T-cell (primary cell): ENCODE results near the gene SHROOM3. TPM values are rescaled to one million over a fixed set of nuclear protein-coding genes. Genes with fewer than 3 reads are reported as not detected.

Source experiments
- ATAC-seq, 4 experiments: fragments of 200-7000 bp in 3 of 4; fragments of 150-1000 bp in 1 of 4; cut with Tn5 transposase; replicated peaks in 1 of 4; 1 replicate in 3 of 4; 2 replicates in 1 of 4; pipeline ENCODE4 v1.10.0; 2021; ENCODE audit warnings: moderate library complexity in 3 of 4, mild to moderate bottlenecking in 2 of 4, moderate number of reproducible peaks in 1 of 4
- CTCF ChIA-PET, 2 donors: fragments of 300-600 bp; sonication (Branson Sonifier 250); formaldehyde crosslinking; loops; one replicate each; lab custom pipeline; 2022; ENCODE audit warnings: antibody characterized with exemption in 2 of 2; lab: Charles Lee
- POLR2A ChIA-PET, 2 donors: fragments of 300-600 bp; sonication (Branson Sonifier 250); formaldehyde crosslinking; loops; one replicate each; lab custom pipeline; 2022; ENCODE audit warnings: antibody characterized with exemption in 2 of 2; lab: Charles Lee
- DNase-seq, 35 experiments: peaks; one replicate each; pipeline versions ENCODE4 v3.0.0 to v3.0.0-alpha.2; 2013 to 2023
- H3K27ac ChIP-seq: one replicate; pipeline ENCODE4 v1.5.1; 2013; ENCODE audit warnings: low read length
- H3K27me3 ChIP-seq, 2 experiments: replicated peaks in 1 of 2; 1 replicate in 1 of 2; 2 replicates in 1 of 2; pipeline versions ENCODE4 v1.6.1 to v1.7.0; 2013; ENCODE audit warnings: low read length in 1 of 2, mixed read lengths in 1 of 2; ENCODE audit not compliant: control insufficient read depth in 2 of 2, insufficient read depth in 2 of 2; ENCODE audit errors: extremely low read depth in 1 of 2
- H3K36me3 ChIP-seq, 2 donors: 1 replicate in 1 of 2; 2 replicates in 1 of 2; pipeline versions ENCODE4 v1.6.1 to v1.7.0; 2013; ENCODE audit warnings: low read length in 1 of 2; ENCODE audit not compliant: control insufficient read depth in 2 of 2, insufficient read depth in 1 of 2; ENCODE audit errors: extremely low read depth in 1 of 2
- H3K4me1 ChIP-seq, 2 experiments: 1 replicate in 1 of 2; 2 replicates in 1 of 2; pipeline versions ENCODE4 v1.6.1 to v1.7.0; 2013; ENCODE audit warnings: low read length in 2 of 2, mixed read lengths in 1 of 2; ENCODE audit not compliant: insufficient read depth in 2 of 2, control insufficient read depth in 1 of 2; ENCODE audit errors: extremely low read depth in 1 of 2
- H3K4me3 ChIP-seq, 2 donors: 1 replicate in 1 of 2; 2 replicates in 1 of 2; pipeline versions ENCODE4 v1.5.1 to v1.7.0; 2013; ENCODE audit warnings: mild to moderate bottlenecking in 2 of 2, low read length in 1 of 2, moderate library complexity in 1 of 2; ENCODE audit not compliant: control insufficient read depth in 1 of 2; ENCODE audit errors: extremely low read depth in 1 of 2
- H3K9me3 ChIP-seq: 2 replicates; pipeline ENCODE4 v1.7.0; 2013
- H3K27ac Mint-ChIP-seq, 2 donors: one replicate each; pipeline ENCODE4 v1.8.0; 2020 to 2021; ENCODE audit warnings: mild to moderate bottlenecking in 2 of 2, mixed read lengths in 2 of 2
- H3K27me3 Mint-ChIP-seq, 2 donors: one replicate each; pipeline ENCODE4 v1.8.0; 2021 to 2022; ENCODE audit warnings: mixed read lengths in 2 of 2
- H3K36me3 Mint-ChIP-seq: one replicate; pipeline ENCODE4 v1.8.0; 2021; ENCODE audit warnings: mixed read lengths
- H3K4me1 Mint-ChIP-seq, 3 donors: one replicate each; pipeline ENCODE4 v1.8.0; 2020 to 2022; ENCODE audit warnings: mixed read lengths in 3 of 3, mild to moderate bottlenecking in 1 of 3
- H3K4me3 Mint-ChIP-seq, 3 donors: one replicate each; pipeline ENCODE4 v1.8.0; 2020 to 2022; ENCODE audit warnings: mild to moderate bottlenecking in 3 of 3, mixed read lengths in 3 of 3, moderate library complexity in 3 of 3
- H3K9me3 Mint-ChIP-seq, 3 donors: one replicate each; pipeline ENCODE4 v1.8.0; 2020 to 2022; ENCODE audit warnings: mixed read lengths in 3 of 3
- WGBS: methylation state at CpG from one replicate; pipeline ENCODE4 v1.1.5; 2013; ENCODE audit warnings: missing lambda C conversion rate; ENCODE audit not compliant: insufficient coverage; 5-methylcytosine and 5-hydroxymethylcytosine counted together
- total RNA-seq, 35 experiments: library from RNA in 6 of 35; stranded (reverse) in 6 of 35; fragments of 120-200 nt in 1 of 35; gene quantifications; one replicate each; pipeline versions ENCODE4 v1.2.1 to v1.2.4 and lab custom pipeline; 2013 to 2026

Gene SHROOM3
- total RNA-seq, 5 donors from 2014 or later (not counting 1 experiment from before 2014, with no cell fraction given), result 0.22 to 1.1 (median 0.33) TPM; not detected in 2

- ChIA-PET POLR2A (no interaction called here), CTCF (no interaction called here)
- 100% methylated on average over 4 of the region's 6 CpGs for WGBS
- DNase-seq (no peak), ATAC-seq (no peak)
- Histone ChIP-seq H3K27me3 (peaks cover 0 to 7% of the 10 kb centered on the region in 2 experiments), H3K9me3 (no peaks in the 10 kb centered on the region), H3K4me3 (no peak overlapping the region), H3K4me1 (no peaks in the 10 kb centered on the region), H3K36me3 (no peaks in the 10 kb centered on the region), H3K27ac (no peak overlapping the region)
- H3K27me3 Mint-ChIP-seq, result peaks cover 7 to 9% of the 10 kb centered on the region in 2 donors
- H3K4me1 Mint-ChIP-seq, result no peaks in the 10 kb centered on the region
- H3K4me3 Mint-ChIP-seq, result no peak overlapping the region
- no peak overlapping the region for H3K27ac Mint-ChIP-seq
- H3K9me3 Mint-ChIP-seq, result no peaks in the 10 kb centered on the region
- H3K36me3 Mint-ChIP-seq, result no peaks in the 10 kb centered on the region
Measured at GRCh38 chr4:76494871-76495590, 60.0 kb downstream of the SHROOM3 start.

- Mint-ChIP-seq H3K27ac (no peak overlapping the region), H3K36me3 (no peaks in the 10 kb centered on the region), H3K4me3 (no peak overlapping the region), H3K4me1 (no peaks in the 10 kb centered on the region), H3K27me3 (peaks cover 8 to 18% of the 10 kb centered on the region in 2 donors), H3K9me3 (no peaks in the 10 kb centered on the region)
- DNase-seq (no peak), ATAC-seq (no peak)
- CTCF ChIA-PET, result no interaction called here
- Histone ChIP-seq H3K27me3 (peaks cover 0 to 3% of the 10 kb centered on the region in 2 experiments), H3K36me3 (no peaks in the 10 kb centered on the region), H3K4me1 (no peaks in the 10 kb centered on the region), H3K27ac (no peak overlapping the region), H3K9me3 (no peaks in the 10 kb centered on the region), H3K4me3 (no peak overlapping the region)
- POLR2A ChIA-PET, result no interaction called here
- WGBS, result no CpG with 5 or more reads among the region's 3 CpGs
Measured at GRCh38 chr4:76498550-76498949, 63.5 kb downstream of the SHROOM3 start.

GRCh38 chr4:76499461-76499860 lies 64.4 kb downstream of the SHROOM3 start:
- H3K36me3 ChIP-seq, result no peaks in the 10 kb centered on the region
- 63% methylated on average over 3 of the region's 4 CpGs for WGBS
- no peaks in the 10 kb centered on the region for H3K9me3 ChIP-seq
- CTCF ChIA-PET, result no interaction called here
- Mint-ChIP-seq H3K9me3 (no peaks in the 10 kb centered on the region), H3K27me3 (peaks cover 8 to 15% of the 10 kb centered on the region in 2 donors), H3K4me1 (no peaks in the 10 kb centered on the region), H3K27ac (no peak overlapping the region), H3K36me3 (no peaks in the 10 kb centered on the region), H3K4me3 (no peak overlapping the region)
- peaks cover 0 to 3% of the 10 kb centered on the region in 2 experiments for H3K27me3 ChIP-seq
- ATAC-seq, result no peak
- H3K27ac ChIP-seq, result no peak overlapping the region
- POLR2A ChIA-PET, result interaction anchor here in 1 of 2 donors (0.7 kb wide), 1 partner anchor 32 kb away, joined by 3 read pairs; no protein-coding TSS in a partner anchor
- no peaks in the 10 kb centered on the region for H3K4me1 ChIP-seq
- DNase-seq, result no peak
- H3K4me3 ChIP-seq, result no peak overlapping the region

- no peak overlapping the region for H3K4me3 ChIP-seq
- Mint-ChIP-seq H3K27me3 (peaks cover 9 to 14% of the 10 kb centered on the region in 2 donors), H3K4me1 (no peaks in the 10 kb centered on the region), H3K36me3 (no peaks in the 10 kb centered on the region), H3K27ac (no peak overlapping the region), H3K4me3 (no peak overlapping the region), H3K9me3 (no peaks in the 10 kb centered on the region)
- H3K27ac ChIP-seq, result no peak overlapping the region
- ChIA-PET CTCF (interaction anchor here (0.6 to 3.8 kb wide), 4 partner anchors 322 to 485 kb away, joined by 3 to 38 read pairs (median 5); no protein-coding TSS in a partner anchor), POLR2A (no interaction called here)
- no peaks in the 10 kb centered on the region for H3K27me3 ChIP-seq
- no peak for ATAC-seq
- H3K9me3 ChIP-seq, result no peaks in the 10 kb centered on the region
- H3K4me1 ChIP-seq, result no peaks in the 10 kb centered on the region
- no peak for DNase-seq
- no peaks in the 10 kb centered on the region for H3K36me3 ChIP-seq
- WGBS, result no CpG with 5 or more reads among the region's 1 CpG
Measured at GRCh38 chr4:76502886-76503285, 67.9 kb downstream of the SHROOM3 start.

- POLR2A ChIA-PET, result interaction anchor here in 1 of 2 donors (0.6 kb wide), 1 partner anchor 1170 kb away, joined by 3 read pairs; no protein-coding TSS in a partner anchor
- no peaks in the 10 kb centered on the region for H3K4me1 Mint-ChIP-seq
- ATAC-seq, result no peak
Measured at GRCh38 chr4:76504613-76505465, 69.8 kb downstream of the SHROOM3 start.

GRCh38 chr4:76511947-76512346 lies 76.9 kb downstream of the SHROOM3 start:
- no peak overlapping the region for H3K27ac Mint-ChIP-seq
- Histone ChIP-seq H3K4me1 (no peaks in the 10 kb centered on the region), H3K27ac (no peak overlapping the region), H3K36me3 (no peaks in the 10 kb centered on the region), H3K9me3 (no peaks in the 10 kb centered on the region), H3K4me3 (no peak overlapping the region), H3K27me3 (no peaks in the 10 kb centered on the region)
- CTCF ChIA-PET, result interaction anchor here in 1 of 2 donors (2.0 kb wide), 1 partner anchor 691 kb away, joined by 6 read pairs; no protein-coding TSS in a partner anchor
- H3K4me1 Mint-ChIP-seq, result no peaks in the 10 kb centered on the region
- 89% methylated on average over 1 of the region's 1 CpG for WGBS
- H3K36me3 Mint-ChIP-seq, result no peaks in the 10 kb centered on the region
- no peak for ATAC-seq
- H3K9me3 Mint-ChIP-seq, result peaks cover 0 to 5% (median 0%) of the 10 kb centered on the region in 3 donors
- peaks cover 0 to 3% of the 10 kb centered on the region in 2 donors for H3K27me3 Mint-ChIP-seq
- POLR2A ChIA-PET, result no interaction called here
- H3K4me3 Mint-ChIP-seq, result no peak overlapping the region
- DNase-seq, result no peak

More at GRCh38 chr4:76504613-76505465, 69.8 kb downstream of the SHROOM3 start:
- Mint-ChIP-seq H3K36me3 (no peaks in the 10 kb centered on the region), H3K9me3 (no peaks in the 10 kb centered on the region), H3K27me3 (peaks cover 9 to 14% of the 10 kb centered on the region in 2 donors), H3K27ac (no peak overlapping the region), H3K4me3 (no peak overlapping the region)
- CTCF ChIA-PET, result interaction anchor here (0.5 to 3.8 kb wide), 14 partner anchors 11 to 700 kb away, joined by 3 to 38 read pairs (median 3); no protein-coding TSS in a partner anchor
- Histone ChIP-seq H3K36me3 (no peaks in the 10 kb centered on the region), H3K4me1 (no peaks in the 10 kb centered on the region), H3K4me3 (no peak overlapping the region), H3K27me3 (no peaks in the 10 kb centered on the region), H3K27ac (no peak overlapping the region), H3K9me3 (no peaks in the 10 kb centered on the region)
- DNase-seq, result peak in 3 of 35 experiments; percentile 3 to 57 (median 4)
- no CpG with 5 or more reads among the region's 2 CpGs for WGBS
